D721Med (cell line): ENCODE data around the gene SH3BP2.
A peak's percentile ranks its signal among the peaks of the same experiment; 100 is the strongest.

Experiments used
- DNase-seq: peaks from one replicate; pipeline ENCODE4 v3.0.0; 2011; ENCODE audit warnings: low spot score; ENCODE audit not compliant: insufficient read length
- FAIRE-seq: peaks from 2 replicates; lab custom pipeline; 2011; peaks lifted over from hg19 to GRCh38; lab: Jason Lieb, UNC
- TF ChIP-seq, protein P1 (sequence below): IDR thresholded peaks from 2 replicates; pipeline ENCODE4 v1.5.1; 2012; ENCODE audit warnings: mild to moderate bottlenecking, control low read depth; ENCODE audit not compliant: insufficient read depth; ENCODE audit errors: missing control alignments

The SH3BP2 gene

DNA sequence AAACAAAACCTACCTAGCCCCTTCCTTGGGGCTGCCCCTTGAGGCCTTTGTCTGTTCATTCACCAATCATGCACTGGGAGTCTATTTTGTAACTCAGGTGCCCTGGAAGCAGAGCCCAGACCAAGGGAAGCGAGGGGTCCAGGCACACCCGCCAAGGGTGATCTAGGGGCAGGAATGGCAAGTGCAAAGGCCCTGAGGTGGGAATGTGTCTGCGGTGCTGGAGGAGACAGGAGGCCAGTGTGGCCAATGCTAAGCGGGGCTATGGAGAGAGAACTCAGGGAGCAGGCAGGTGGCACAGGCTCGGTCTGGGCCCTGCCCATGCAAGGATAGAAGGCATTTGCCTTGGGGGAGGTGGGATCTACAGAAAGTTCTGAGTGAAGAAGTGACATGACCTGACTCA is 3.5 kb upstream of the SH3BP2 start:
- TF ChIP-seq, protein P1, sequence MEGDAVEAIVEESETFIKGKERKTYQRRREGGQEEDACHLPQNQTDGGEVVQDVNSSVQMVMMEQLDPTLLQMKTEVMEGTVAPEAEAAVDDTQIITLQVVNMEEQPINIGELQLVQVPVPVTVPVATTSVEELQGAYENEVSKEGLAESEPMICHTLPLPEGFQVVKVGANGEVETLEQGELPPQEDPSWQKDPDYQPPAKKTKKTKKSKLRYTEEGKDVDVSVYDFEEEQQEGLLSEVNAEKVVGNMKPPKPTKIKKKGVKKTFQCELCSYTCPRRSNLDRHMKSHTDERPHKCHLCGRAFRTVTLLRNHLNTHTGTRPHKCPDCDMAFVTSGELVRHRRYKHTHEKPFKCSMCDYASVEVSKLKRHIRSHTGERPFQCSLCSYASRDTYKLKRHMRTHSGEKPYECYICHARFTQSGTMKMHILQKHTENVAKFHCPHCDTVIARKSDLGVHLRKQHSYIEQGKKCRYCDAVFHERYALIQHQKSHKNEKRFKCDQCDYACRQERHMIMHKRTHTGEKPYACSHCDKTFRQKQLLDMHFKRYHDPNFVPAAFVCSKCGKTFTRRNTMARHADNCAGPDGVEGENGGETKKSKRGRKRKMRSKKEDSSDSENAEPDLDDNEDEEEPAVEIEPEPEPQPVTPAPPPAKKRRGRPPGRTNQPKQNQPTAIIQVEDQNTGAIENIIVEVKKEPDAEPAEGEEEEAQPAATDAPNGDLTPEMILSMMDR = no peak
- no peak for DNase-seq
- no peak for FAIRE-seq

DNA sequence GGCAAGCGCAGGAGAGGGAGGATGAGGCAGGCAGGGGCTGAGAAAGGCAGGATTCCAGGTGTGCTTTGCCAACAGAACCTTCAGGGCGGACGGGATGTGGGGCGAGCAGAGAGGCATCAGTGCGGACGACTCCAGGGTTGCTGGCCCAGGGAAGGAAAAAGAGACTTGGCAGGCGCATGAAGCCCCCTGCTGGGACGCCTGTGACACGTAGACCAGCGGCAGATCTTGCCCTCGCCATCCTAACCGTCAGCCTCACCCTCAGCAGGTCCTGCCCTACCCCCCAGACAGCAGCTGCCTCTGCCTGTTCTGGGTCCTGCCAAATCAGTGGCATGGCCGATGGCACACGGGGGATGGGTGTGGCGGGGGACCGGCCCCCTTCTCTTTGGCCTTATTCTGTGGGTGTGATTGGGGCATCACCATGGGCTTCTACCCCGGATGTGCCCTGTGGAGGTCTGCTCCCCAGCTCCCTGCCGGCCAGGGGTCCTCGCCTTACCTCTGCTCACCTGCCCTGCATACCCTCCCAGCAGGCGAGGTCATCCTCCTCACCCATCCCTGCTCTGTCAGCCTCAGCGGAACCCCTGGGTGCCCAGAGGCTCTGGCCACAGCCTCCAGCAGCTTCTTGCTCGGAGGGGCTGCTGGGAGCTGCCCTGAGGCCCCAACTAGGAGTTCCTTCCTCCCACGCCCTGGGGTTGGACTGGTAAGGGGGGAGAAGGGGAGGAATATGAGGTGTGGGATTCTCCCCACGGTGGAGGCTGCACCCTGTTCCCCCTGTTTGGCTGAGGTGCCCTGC is 2.9 kb upstream of the SH3BP2 start:
- FAIRE-seq (no peak), DNase-seq (no peak)
- TF ChIP-seq, protein P1 = peak; percentile 18

DNA sequence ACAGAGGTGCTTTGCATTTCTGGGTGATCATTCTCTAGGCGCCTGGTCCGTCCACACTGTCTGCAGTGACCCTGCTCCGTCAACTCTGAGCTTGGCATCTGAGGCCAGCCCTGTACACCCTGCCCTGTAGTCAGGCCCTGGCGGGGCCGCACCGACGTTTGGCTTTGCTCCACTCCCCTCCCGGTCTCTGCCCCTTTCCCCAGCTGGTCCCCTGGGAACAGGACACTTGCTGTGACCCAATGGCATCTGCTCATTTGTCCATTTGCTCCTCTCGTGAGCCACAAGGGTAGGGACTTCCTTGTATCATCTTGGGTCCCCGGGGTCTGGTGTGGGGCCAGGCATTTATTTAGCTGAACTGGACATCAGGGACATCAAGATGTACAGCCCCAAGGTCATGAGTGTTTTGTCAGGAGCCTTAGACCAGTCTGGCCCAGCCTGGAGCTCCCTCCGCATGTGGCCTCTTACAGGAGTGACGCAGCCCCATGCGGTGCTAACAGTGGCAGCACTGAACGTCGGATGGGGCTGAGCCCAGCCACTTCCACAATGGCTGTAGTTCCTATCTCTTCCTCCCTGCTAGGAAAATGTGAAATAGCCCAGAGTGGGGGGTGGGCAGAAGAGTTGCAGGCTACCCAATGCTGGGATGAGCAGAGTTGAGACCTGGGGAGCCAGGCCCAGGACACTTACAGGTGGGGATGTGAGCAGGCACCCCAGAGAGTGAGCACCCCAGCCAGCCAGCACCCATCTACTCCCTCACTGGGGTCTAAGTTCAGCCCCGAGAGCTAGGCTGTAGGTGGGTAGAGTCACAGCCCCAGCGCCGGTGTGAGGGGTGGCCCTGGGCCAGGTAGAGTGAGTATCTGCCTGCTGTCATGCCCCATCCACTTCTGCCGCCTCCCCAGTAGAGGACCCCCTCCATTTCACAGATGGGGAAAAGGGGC is 2.0 kb upstream of the SH3BP2 start:
- DNase-seq (no peak), FAIRE-seq (no peak)
- TF ChIP-seq, protein P1 = no peak

DNA sequence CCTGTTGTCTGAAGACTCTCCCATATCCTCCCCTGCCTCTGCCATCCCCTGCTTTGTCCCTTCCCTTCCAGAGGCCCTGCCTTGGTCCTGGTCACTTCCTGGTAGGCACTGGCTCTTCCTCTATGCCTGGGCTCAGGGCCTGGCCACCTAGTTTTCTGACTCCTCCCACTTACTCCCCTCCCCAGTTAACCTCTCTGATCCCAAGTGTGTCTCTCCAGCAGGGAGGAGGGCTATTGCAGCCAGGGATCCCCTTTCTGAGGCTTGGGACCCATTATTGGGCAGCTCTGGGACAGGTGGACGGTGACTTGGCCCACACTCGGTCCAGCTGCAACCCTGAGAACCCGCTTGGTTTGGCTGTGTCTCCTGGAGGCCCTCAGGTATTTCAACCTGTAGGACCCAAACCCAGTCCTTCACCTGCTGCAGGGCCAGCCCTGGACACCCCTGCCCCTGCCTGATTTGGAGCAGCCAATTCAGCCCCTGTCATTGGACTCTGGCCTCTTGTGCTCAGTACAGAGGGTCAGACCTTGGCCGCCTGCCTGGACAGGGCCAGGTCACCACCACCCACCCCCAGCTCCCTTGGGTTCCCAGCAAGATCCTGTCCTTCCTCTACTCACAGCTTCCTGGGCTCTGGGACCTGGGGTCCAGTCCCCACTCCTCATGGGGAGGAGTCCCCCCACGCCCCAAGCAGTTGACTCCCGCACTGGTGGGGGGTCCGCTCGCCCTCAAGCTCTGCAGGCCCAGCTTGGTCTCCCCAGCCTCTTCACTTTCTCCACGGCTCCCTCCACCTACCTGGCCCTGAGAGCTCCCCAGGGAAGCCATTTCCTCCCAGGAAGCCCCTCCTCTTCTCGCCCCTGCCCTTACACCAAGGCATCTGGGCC is 1.1 kb upstream of the SH3BP2 start:
- no peak for FAIRE-seq
- TF ChIP-seq, protein P1 = no peak
- no peak for DNase-seq

DNA sequence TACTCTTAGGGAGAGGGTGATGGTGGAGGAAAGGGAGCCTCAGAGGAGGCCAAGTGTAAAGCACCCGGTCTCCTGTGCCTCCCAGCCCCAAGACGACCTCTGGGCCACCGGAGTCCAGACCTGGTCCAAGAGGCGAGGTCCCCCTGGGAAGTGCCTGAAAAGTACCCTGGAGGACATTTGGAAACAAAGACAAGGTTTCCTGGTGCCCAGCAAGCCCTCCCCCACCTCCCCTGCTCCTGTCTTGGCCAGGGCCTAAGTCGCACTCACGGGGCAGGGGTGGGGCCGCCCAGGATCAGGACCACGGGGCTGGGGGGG is 532 bp upstream of the SH3BP2 start:
- TF ChIP-seq, protein P1 = no peak
- no peak for FAIRE-seq
- no peak for DNase-seq

DNA sequence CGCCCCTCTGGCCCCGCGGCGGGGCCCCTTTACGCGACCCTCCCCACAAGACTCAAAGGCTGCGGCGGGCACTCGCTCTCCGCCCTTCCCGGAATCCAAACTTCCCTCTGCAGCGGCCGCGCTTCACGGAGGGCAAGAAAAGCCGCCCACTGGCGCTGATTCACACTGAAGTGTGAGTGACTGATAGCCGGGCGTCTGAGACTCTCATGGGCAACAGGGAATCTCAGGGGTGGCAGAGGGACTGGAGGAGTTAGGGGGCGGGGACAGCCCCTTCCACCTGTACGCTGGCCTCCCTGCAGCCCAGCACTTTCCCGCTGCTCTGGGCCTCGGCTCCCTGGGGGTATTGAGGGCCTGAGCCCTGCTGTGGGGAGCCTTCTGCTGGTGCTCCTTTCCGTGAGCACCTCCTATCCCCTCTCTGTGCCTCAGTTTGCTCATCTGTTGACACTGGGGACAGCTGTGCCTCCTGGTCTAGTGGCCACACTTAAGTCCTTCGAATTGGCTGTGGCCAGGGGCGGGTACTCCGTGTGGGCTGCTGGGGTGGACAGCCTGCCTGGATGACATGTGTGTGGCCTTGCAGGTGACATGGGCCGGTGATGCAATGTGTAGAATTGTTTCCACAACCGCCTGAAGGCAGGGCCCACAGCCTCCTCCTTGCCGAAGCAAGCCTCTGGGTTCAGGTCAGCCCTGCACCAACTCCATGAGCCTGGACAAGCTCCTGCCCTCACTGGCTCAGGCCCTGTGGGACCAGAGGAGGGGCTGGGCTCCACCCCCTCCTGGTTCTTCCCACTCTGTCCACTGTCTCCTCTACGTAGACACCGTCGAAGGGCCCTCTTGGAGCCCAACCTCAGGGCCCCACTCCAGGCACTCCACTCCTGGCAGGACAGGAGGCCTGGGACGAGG is 951 bp downstream of the SH3BP2 start:
- DNase-seq (no peak), FAIRE-seq (no peak)

More for the DNA sequence above, 951 bp downstream of the SH3BP2 start:
- TF ChIP-seq, protein P1 = no peak
